Activated naive CD4-positive, alpha-beta T cell treated with anti-CD3 and anti-CD28 coated beads, Interleukin-2, amount 10 ng/mL, durations not matched to agents 7 days and 5 days (primary cell): Measurements from ENCODE around the gene SORBS2.

Source experiments
- CTCF ChIA-PET: fragments of 350-600 bp; sonication (Branson Sonifier 250); formaldehyde crosslinking; loops from one replicate; lab custom pipeline; 2021; ENCODE audit warnings: antibody characterized with exemption; lab: Charles Lee
- DNase-seq: peaks from one replicate; pipeline ENCODE4 v3.0.0-alpha.2; 2020
- H3K27ac Mint-ChIP-seq: one replicate; pipeline ENCODE4 v1.8.0; 2021; ENCODE audit warnings: mild to moderate bottlenecking, moderate library complexity, mixed read lengths
- H3K27me3 Mint-ChIP-seq: one replicate; pipeline ENCODE4 v1.8.0; 2021; ENCODE audit warnings: mild to moderate bottlenecking, mixed read lengths
- H3K36me3 Mint-ChIP-seq: one replicate; pipeline ENCODE4 v1.8.0; 2021; ENCODE audit warnings: mixed read lengths
- H3K4me1 Mint-ChIP-seq: one replicate; pipeline ENCODE4 v1.8.0; 2021; ENCODE audit warnings: mixed read lengths
- H3K4me3 Mint-ChIP-seq: one replicate; pipeline ENCODE4 v1.8.0; 2021; ENCODE audit warnings: mild to moderate bottlenecking, moderate library complexity, mixed read lengths
- H3K9me3 Mint-ChIP-seq: one replicate; pipeline ENCODE4 v1.8.0; 2021; ENCODE audit warnings: mixed read lengths

SORBS2 gene

DNA sequence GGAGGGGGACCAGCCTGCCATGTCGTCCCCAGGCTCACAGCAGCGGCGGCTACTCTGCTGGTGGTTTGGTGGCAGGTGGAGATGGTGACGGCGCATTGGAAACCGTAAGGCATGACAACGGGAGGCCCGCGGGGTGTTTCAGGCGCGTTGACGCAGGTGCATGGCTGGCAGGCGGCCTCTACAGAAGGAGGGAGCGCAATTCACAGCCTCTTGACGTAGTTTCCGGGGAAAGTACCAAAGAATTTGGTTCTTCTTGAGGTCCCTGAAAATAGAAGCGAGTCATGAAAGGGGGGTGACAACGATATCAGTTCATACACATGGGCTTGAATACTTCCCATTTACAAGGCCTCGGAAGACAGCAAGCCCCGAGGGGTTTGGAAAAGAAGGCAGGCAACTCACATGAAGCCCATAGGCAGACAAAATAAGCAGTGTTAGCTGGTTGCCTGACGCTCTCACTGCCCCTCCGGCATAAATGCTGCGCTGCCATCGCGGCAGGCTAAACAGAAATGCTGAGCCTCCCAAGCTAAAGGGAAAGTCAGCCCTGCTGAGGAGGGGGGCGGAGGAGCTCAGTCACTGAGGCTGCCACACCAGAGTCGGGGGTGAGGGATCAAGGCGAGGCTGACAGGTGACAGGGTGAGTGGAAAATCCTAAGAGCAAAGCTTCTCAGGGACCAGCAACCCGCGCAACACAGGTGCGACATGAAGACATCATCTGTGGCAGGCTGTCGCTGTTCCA lies 224.4 kb downstream of the SORBS2 start:
- no peak overlapping the region for H3K4me3 Mint-ChIP-seq
- no peaks in the 10 kb centered on the region for H3K9me3 Mint-ChIP-seq
- H3K36me3 Mint-ChIP-seq = no peaks in the 10 kb centered on the region
- CTCF ChIA-PET = no interaction called here
- no peak overlapping the region for H3K27ac Mint-ChIP-seq
- DNase-seq = peak; percentile 59
- peaks cover 13% of the 10 kb centered on the region for H3K4me1 Mint-ChIP-seq
- peaks cover 44% of the 10 kb centered on the region for H3K27me3 Mint-ChIP-seq

GRCh38 chr4:185587030-185587426 lies 225.0 kb downstream of the SORBS2 start:
- Mint-ChIP-seq H3K27ac (no peak overlapping the region), H3K9me3 (no peaks in the 10 kb centered on the region), H3K4me3 (no peak overlapping the region), H3K4me1 (peaks cover 13% of the 10 kb centered on the region), H3K27me3 (peaks cover 45% of the 10 kb centered on the region), H3K36me3 (no peaks in the 10 kb centered on the region)
- CTCF ChIA-PET = interaction anchor here (2.4 kb wide), 1 partner anchor 10 kb away, joined by 9 read pairs; no protein-coding TSS in a partner anchor
- no peak for DNase-seq

- Mint-ChIP-seq H3K27ac (no peak overlapping the region), H3K27me3 (peaks cover 34% of the 10 kb centered on the region), H3K4me1 (peaks cover 13% of the 10 kb centered on the region), H3K9me3 (no peaks in the 10 kb centered on the region), H3K4me3 (no peak overlapping the region), H3K36me3 (no peaks in the 10 kb centered on the region)
- CTCF ChIA-PET = interaction anchor here (2.4 kb wide), 1 partner anchor 12 kb away, joined by 9 read pairs; no protein-coding TSS in a partner anchor
- DNase-seq = no peak
Measured at GRCh38 chr4:185585211-185585610, 226.8 kb downstream of the SORBS2 start.

DNA sequence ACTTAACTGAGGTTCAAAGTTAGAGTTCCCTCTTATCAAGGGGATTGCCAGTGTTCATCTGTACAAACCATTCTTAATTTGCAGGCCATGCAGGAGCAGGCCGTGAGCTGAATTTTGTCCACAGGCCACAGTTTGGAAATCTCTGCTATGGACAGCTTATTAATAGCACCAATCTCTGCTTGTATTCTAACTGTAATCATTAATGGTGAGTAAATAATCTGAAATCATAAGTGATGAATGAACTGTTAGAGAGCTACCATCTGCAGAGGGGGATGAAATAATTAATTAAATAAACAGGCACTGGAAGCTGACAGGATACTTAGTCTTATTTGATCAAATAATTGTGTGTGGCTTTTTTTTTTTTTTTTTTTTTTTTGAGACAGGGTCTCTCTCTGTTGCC lies 228.2 kb downstream of the SORBS2 start:
- H3K4me1 Mint-ChIP-seq = peaks cover 13% of the 10 kb centered on the region
- H3K4me3 Mint-ChIP-seq = no peak overlapping the region
- H3K27me3 Mint-ChIP-seq = peaks cover 31% of the 10 kb centered on the region
- H3K9me3 Mint-ChIP-seq = no peaks in the 10 kb centered on the region
- no peak for DNase-seq
- H3K27ac Mint-ChIP-seq = no peak overlapping the region
- CTCF ChIA-PET = interaction anchor here (2.3 kb wide), 1 partner anchor 13 kb away, joined by 7 read pairs; no protein-coding TSS in a partner anchor
- H3K36me3 Mint-ChIP-seq = no peaks in the 10 kb centered on the region

DNA sequence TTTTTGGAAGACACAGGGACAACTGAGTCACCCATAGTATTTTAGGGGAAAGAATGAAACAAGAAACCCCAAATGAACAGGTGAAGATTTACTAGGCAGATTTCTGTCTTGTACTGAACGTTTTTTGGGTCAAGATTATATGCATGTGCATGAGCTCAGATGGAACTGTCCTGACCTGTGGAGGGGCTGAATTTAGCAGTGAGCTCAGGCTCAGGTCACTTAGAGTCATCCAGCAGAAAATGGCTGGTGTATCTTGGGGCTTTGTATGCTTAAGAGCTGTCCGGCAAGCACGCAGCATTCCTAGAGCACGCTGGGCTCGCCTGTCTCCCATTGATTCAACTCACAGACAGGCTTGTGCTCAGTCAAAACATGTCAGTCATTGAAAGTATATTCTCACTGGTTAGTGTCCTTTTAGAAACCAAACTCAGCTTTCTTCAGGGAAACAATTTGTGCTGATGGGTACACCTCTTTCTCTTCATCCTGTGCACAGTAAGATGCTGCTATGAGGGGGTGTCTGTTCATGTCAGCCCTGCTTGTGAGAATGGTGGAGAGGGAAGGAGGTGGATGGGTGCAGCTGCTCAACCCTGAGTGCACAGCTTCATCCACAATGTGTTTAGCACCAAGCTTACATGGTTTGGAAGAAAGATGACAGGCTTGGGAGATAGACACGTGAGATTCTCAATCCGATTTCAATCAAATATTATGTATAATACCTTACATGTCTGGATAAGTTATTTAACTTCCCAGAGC lies 229.2 kb downstream of the SORBS2 start:
- peaks cover 24% of the 10 kb centered on the region for H3K27me3 Mint-ChIP-seq
- H3K4me3 Mint-ChIP-seq = no peak overlapping the region
- DNase-seq = no peak
- no peaks in the 10 kb centered on the region for H3K9me3 Mint-ChIP-seq
- H3K4me1 Mint-ChIP-seq = peaks cover 12% of the 10 kb centered on the region
- no peak overlapping the region for H3K27ac Mint-ChIP-seq
- CTCF ChIA-PET = interaction anchor here (0.8 to 2.3 kb wide), 2 partner anchors 14 to 543 kb away, joined by 3 to 7 read pairs; no protein-coding TSS in a partner anchor
- H3K36me3 Mint-ChIP-seq = no peaks in the 10 kb centered on the region

DNA sequence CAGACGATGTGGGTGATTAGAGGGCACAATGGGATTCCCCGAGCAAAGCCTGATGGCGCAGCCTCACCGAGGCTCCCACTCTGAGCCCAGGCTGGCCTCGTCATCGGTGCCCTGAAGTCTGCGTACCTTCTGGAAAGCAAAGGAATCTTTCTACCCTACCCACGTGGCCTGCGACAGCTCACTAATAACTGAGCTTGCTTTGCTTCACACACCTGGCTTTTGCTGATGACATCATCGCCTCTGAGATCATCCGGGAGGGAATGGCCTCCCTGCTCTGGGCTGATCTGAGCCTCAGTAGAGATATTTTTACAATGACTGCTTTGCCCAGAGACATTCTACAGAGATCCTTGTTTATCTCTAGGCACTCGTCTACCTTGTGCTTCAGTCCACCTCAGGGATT lies 231.3 kb downstream of the SORBS2 start:
- Mint-ChIP-seq H3K4me3 (no peak overlapping the region), H3K27me3 (peaks cover 15% of the 10 kb centered on the region), H3K9me3 (no peaks in the 10 kb centered on the region), H3K4me1 (no peaks in the 10 kb centered on the region), H3K36me3 (no peaks in the 10 kb centered on the region), H3K27ac (no peak overlapping the region)
- DNase-seq = no peak
- CTCF ChIA-PET = no interaction called here

GRCh38 chr4:185578284-185578683 lies 233.7 kb downstream of the SORBS2 start:
- CTCF ChIA-PET = no interaction called here
- Mint-ChIP-seq H3K27ac (no peak overlapping the region), H3K27me3 (peaks cover 14% of the 10 kb centered on the region), H3K36me3 (no peaks in the 10 kb centered on the region), H3K4me3 (no peak overlapping the region), H3K4me1 (no peaks in the 10 kb centered on the region), H3K9me3 (no peaks in the 10 kb centered on the region)
- no peak for DNase-seq

DNA sequence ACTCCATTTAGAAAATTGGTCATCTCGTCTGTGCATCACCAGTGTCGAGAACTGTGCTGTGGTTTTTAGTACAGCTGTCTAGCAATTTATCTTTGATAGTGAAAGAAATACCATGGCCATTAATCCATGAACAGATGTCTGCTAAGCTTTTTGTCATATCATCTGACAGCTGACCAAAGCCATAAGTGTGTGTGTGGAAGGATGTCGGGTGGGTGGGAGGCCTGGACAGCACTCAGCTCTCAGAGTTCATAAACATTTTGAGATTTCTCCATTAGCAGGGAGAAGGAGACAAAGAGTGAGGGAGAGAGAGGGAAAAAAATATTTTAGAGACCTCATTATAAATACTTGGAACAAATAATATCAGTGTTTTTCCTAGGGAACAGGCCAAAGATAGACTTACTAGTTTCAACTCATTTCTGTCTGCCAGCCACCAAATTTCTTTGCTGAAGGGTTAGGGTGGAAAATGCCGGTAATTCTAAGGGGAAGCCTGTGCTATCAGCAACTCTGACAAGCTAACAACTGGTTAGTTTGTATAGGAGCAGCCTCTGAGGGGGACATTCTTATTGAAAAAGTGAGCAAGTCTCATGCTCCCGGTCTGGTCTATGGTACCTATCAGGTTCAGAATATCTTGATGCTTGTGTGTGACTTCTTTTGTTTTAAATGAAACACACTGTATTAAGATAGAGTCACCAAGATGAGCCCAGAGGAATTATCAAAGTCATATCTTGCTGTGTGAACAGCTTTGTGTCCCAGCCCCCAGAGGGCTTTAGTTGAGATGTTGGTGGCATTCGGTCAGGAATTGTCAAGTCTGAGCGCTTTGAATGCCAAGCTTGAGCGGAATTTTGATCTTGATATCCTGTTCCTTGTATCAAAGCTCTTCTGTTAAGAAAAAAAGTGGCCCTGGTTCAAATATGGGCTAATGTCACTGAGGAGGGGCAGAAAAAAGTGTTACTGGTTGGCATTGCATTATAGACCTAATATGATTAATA lies 234.7 kb downstream of the SORBS2 start:
- CTCF ChIA-PET = no interaction called here
- Mint-ChIP-seq H3K36me3 (no peaks in the 10 kb centered on the region), H3K4me1 (no peaks in the 10 kb centered on the region), H3K27ac (no peak overlapping the region), H3K27me3 (peaks cover 8% of the 10 kb centered on the region), H3K4me3 (no peak overlapping the region), H3K9me3 (no peaks in the 10 kb centered on the region)
- no peak for DNase-seq

DNA sequence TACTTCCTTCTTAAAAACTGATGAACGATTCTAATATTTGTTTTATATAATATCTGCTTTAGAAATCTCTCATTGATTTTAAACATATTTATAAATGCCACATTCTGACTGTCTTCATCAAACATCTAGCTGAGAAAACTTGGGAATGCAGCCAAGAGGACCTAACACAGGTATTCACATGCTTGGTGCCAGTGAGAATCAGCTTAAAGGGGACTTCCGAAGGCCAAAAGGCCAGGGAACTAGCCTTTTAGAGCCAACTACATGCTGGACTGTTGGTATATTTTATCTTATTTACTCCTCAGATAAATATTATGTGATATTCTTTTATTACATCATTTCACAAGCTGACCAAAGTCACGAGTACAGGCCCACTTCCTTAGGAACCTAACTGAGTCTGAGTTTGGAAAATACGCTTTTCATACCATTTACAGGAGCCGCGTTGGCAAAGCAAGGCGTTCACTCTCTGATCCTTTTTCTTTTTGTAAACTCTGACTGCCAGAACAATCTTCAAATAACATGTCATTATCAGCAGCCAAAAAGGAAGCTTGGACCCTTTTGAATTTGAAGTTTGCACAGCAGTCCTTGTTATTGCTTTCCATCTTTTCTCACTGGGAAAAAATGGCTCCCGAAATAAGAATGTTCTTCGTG lies 235.6 kb downstream of the SORBS2 start:
- no peaks in the 10 kb centered on the region for H3K9me3 Mint-ChIP-seq
- H3K4me3 Mint-ChIP-seq = no peak overlapping the region
- no peaks in the 10 kb centered on the region for H3K36me3 Mint-ChIP-seq
- no peak for DNase-seq
- CTCF ChIA-PET = no interaction called here
- no peaks in the 10 kb centered on the region for H3K4me1 Mint-ChIP-seq
- peaks cover 8% of the 10 kb centered on the region for H3K27me3 Mint-ChIP-seq
- no peak overlapping the region for H3K27ac Mint-ChIP-seq

DNA sequence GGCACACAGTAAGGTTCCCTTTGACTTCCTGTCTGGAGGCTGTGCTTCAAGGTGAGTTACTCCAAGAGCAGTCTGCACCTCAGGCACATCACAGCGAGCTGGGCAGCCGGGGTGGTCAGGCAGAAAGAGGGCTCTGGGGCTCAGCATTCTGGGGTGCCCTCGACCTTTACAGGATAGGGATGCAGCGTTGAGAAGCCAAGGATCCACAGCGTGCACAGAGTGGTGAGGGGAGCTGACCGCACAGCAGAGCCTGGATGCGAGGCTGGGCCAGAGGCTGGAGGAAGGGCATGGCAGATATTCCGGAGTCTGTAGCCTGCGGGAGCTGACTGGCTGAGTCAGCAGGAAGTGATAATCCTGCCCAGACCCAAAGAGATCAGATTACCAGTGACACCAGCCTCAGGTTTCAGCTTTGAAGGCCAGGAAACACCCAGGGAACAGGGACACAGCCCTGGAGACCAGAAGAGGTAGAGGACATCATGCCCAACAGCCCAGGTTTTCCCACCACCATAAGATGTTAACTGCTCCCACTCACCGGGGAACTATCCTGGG lies 238.3 kb downstream of the SORBS2 start:
- Mint-ChIP-seq H3K4me3 (no peak overlapping the region), H3K27me3 (peaks cover 12% of the 10 kb centered on the region), H3K27ac (no peak overlapping the region), H3K4me1 (no peaks in the 10 kb centered on the region), H3K9me3 (no peaks in the 10 kb centered on the region), H3K36me3 (no peaks in the 10 kb centered on the region)
- DNase-seq = no peak
- CTCF ChIA-PET = no interaction called here

GRCh38 chr4:185570727-185571126 lies 241.3 kb downstream of the SORBS2 start:
- Mint-ChIP-seq H3K4me3 (no peak overlapping the region), H3K9me3 (no peaks in the 10 kb centered on the region), H3K27ac (no peak overlapping the region), H3K36me3 (no peaks in the 10 kb centered on the region), H3K4me1 (no peaks in the 10 kb centered on the region), H3K27me3 (peaks cover 12% of the 10 kb centered on the region)
- CTCF ChIA-PET = no interaction called here
- no peak for DNase-seq

DNA sequence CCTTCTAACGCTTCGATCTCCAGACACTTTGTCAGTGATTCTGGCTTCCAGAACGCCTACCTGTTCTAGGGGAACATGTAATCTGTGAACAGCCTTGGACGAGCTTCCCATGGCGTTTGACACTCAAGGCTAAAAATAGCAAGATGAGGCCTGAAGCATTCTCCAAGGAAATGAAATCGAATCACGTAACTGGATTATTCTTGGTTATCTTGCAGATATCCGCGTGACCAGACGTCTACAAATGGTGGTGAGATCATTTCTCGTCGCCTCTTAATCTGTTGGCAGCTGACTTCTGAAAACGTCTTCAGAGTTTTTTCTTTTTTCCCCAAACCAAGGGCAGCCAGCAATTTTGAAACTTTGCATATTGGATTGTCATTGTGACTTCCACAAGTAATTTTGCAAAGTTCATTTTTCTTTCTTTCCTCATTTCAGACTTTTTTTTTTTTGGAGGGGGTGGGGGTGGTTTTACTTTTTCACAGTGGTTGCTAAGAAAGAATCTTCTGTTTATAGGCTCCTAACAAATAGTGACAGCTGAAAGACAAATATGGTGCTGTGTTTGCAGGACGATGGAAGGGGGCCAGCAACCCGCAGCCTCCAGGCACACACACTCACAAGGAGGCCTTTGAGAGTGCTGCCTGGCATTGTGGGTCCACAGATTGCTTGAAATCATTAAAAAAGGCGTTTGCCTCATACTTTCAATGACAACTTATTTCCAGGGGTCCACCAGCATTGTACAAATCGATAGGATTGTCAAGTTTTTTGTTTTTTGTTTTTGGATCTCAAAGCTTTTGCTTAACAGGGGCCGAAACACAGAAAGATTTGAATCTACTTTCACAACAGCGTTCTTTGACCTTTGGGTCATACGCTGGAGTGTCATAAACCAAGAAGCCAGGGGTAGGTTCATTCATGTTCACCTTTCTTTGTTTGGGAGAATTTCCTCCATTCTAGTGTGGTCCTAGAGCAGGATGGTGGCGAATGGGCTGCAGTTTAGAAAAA lies 244.3 kb downstream of the SORBS2 start:
- H3K4me1 Mint-ChIP-seq = no peaks in the 10 kb centered on the region

More for the DNA sequence above, 244.3 kb downstream of the SORBS2 start:
- Mint-ChIP-seq H3K9me3 (no peaks in the 10 kb centered on the region), H3K27ac (no peak overlapping the region), H3K27me3 (peaks cover 4% of the 10 kb centered on the region), H3K4me3 (no peak overlapping the region), H3K36me3 (no peaks in the 10 kb centered on the region)
- no peak for DNase-seq
- CTCF ChIA-PET = interaction anchor here (1.4 kb wide), 1 partner anchor 30 kb away, joined by 3 read pairs; no protein-coding TSS in a partner anchor
